ENCODE measurements around the gene GRK4.
"Not testable (repeated sequence)": the region's sequence is repeated elsewhere in the genome, so short reads cannot be mapped to it uniquely, and the experiment has no call there.

Gene GRK4

DNA sequence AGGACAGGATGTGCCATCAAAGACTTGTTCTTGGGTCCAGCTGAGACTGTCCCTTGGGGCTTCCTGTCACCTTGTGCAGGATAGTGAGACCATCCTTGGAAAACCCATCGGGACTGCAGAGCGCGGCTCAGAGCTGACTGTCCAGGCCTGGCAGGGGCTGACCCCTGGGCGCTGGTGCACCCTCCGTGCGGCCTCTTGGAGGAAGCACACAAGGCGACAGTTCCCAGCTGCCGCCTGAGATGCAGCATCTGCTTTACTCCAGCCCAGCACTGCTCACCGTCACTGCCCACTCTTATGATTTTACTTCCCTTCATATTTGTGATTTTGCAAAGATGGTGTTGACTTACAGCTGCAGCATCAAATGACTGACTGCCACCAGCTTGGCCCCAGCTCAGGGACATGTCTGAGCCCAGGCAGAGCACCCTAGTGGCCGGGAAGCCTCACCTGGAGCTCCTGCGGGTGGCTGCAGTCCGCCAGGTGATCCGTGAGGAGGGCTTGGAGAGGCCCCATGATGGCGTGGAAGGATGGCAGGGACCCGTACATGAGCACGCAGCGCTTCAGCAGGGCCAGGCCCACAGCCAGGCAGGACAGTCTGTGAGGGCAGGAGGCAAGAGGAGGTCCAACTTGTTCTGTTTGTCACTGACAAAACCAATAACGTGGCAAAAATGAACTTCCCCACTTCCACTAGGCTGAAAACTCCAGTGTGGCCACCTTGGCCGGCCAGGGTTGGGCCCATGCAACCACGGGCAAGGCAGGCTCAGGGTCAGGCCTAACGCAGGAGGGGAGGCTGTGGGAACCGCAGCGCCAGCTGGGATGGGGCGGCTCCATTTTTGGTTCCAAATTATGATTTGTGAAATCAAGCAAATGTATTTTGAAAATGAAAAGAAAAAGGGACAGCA is 22.0 kb upstream of the GRK4 start:
- no peak for DNase-seq (ENCODE audit: low read depth in 2 of 2, low spot score in 1 of 2)

DNA sequence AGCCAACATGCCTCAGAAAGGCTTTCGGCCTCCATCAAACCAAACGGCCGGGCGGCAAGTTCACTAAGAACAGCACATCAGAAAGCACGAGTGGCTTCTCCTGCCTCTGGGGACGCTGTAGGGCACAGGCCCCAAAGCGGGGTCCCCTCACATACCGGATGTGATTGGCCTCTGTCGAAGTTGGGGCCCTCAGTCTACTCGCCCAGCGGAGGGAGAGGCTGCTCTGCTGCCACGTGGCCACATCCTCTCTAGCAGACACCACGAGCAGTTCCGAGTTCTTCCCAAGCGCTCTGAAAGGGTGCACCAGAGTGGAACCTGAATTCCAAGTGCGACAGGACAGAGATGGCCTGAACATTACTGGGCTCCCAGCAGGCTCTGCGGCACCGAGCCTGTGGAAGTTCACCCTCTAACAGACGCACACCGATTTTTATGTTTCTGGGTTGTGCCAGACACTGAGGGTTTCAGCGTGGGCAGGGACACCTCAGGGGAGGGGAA is 21.3 kb upstream of the GRK4 start:
- DNase-seq (ENCODE audit: low read depth in 2 of 2, low spot score in 1 of 2), result no peak

DNA sequence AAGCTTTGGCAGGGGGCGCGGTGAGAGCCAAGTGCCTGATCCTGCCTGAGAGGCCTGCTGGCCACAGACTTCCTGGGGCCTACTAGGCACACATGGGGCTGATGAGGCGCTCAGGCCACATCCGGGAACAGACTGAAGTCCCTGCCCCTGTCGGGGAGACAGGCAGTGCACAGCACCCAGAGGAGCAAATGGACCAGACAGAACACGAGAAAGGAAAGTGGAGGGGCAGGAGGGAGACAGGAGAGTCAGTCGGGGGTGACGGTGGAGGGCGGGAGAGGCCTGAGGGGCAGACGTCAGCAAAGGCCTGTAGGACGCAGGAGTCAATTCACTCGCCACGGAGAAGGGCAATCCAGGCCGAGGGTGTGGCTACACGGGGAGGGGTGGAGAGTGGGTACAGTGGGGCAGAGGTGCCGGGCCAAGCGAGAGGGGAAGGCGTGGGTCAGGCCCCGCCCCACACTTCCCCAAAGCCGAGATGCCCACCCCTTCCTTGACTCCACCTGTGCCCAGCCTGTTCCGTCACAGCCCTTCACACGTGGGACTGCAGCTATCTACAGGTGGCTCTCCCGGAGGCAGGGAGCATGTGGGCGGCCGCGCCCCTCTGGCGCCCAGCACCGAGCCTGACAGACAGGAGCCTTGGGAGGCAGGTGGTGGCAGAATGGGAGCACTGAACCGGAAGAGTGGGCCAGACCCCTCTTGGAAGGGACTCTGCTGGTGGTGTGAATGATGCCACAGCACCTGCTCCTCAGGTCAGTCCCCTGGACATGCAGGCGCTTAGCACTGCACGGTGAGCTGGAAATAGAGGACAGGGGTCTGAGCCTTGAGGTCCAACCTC is 20.6 kb upstream of the GRK4 start:
- DNase-seq (ENCODE audit: low read depth in 2 of 2, low spot score in 1 of 2), result no peak

DNA sequence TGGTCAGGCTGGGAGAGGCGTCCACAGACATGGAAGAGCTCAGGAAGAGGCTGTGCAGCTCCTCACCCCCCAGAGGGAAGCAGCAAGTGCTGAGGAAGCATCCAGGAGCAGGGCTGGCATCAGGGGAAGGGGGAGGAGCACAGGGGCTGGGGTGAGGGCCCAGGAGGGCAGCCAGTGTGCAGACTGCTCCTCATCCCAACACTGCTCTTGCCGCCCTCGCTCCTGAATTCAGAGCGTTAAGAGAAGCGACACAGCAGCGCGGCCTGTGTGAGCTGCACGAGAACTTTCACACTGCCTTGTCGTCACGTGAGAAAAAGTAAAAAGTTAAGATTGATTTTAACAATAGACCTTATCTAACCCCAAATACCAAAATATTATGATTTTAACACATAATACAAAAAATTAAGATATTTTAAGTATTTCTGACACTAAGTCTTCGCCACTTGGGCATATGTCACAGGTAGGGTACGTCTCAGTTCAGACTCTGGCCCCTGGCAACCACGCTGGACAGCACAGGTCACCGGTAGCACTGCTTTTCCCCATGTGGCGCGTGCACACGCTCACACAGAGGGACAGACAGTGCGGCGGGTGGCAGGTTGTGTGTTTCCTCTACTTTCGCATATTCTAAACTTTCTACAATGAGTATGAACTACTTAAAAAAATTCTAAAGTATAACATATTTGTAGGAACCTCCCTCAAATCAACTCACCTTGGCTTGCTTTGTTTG is 19.8 kb upstream of the GRK4 start:
- no peak for DNase-seq (ENCODE audit: low read depth in 2 of 2, low spot score in 1 of 2)

DNA sequence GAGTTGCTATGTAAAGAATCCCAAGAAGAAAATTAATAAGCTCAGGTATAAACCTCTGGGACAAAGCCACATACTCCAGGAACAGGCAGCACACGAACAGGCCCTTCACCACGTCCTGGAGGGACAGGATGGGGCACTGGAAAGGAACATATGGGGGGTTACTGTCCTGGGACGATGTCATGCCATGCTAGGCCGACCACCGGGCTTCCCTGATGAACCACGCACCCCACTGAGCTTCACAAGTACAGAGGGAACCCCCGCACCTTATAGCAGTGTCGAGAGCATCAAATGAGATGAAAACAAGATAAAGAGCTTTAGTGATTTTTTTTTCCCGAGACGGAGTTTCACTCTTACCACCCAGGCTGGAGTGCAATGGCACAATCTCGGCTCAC is 19.3 kb upstream of the GRK4 start:
- DNase-seq (ENCODE audit: low read depth in 2 of 2, low spot score in 1 of 2), result no peak

DNA sequence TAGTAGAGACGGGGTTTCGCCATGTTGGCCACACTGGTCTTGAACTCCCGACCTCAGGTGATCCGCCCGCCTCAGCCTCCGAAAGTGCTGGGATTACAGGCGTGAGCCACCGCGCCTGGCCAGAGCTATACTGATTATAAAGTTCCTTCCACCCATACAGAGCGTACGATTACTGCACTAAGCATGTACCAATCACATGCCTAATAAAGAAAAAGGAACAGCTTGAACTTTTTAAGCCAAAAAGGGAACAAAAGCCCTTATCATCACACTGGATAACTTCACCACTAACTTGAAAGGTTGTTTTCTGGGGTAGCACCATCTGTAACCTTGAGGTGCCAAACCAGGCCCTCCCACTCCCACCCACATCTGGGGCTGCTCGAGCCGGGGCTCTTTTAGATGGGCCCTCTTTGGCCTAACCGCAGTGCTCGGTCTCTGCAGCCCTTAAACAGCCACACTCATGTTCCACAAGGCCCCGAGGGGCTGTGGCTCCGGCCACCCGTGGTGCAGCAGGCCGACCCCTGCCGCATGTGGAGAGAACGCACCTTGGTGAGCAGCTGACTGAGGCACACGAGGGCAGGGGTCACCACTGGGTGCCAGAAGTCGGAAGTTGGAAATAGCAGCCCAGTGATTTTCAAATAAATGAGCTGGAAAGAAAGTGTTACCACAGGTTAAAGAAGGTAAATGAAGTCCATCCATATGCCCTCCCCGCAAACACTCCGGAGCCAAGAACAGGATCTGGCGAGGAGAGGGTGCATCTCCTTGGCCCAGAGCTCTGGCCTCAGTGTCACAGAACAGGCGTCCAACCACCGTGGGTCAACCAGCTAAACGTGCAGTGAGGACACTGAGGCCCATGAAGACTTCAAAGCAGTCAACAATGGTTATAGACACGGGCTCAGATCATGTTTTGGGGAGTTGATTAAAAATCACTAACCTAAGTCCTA is 18.5 kb upstream of the GRK4 start:
- no peak for DNase-seq (ENCODE audit: low read depth in 2 of 2, low spot score in 1 of 2)

DNA sequence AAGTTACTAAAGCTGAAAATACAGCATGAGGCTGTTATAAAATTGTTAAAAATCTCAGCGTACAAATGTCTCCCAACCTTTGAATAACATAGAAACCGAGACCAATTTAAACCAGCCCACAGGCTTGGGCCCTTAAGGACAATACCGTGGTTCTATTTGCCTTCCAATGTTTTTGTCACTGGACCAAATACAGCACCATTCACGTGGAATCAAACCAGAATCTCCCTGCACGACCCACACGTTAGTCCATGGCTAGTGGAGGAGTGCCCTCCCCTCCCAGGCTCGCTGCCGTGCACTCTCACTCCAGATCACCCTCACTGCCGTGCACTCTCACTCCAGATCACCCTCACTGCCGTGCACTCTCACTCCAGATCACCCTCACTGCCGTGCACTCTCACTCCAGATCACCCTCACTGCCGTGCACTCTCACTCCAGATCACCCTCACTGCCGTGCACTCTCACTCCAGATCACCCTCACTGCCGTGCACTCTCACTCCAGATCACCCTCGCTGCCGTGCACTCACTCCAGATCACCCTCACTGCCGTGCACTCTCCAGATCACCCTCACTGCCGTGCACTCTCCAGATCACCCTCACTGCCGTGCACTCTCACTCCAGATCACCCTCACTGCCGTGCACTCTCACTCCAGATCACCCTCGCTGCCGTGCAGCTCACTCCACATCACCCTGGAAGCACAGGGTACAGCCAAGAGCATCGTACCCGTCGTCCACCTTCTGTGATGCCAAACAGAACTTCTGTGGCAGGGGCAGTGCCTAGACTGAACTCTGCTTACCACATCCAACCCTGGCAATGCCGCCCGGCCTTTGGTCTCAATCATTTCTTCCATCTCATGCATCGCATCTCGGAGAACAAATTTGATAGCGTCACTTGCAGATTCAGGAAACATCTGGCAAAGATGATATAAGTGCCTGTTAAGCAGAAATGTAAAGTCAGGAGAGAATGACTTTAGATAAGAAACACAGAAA is 17.5 kb upstream of the GRK4 start:
- DNase-seq (ENCODE audit: low read depth in 2 of 2, low spot score in 1 of 2), result not testable (repeated sequence)

DNA sequence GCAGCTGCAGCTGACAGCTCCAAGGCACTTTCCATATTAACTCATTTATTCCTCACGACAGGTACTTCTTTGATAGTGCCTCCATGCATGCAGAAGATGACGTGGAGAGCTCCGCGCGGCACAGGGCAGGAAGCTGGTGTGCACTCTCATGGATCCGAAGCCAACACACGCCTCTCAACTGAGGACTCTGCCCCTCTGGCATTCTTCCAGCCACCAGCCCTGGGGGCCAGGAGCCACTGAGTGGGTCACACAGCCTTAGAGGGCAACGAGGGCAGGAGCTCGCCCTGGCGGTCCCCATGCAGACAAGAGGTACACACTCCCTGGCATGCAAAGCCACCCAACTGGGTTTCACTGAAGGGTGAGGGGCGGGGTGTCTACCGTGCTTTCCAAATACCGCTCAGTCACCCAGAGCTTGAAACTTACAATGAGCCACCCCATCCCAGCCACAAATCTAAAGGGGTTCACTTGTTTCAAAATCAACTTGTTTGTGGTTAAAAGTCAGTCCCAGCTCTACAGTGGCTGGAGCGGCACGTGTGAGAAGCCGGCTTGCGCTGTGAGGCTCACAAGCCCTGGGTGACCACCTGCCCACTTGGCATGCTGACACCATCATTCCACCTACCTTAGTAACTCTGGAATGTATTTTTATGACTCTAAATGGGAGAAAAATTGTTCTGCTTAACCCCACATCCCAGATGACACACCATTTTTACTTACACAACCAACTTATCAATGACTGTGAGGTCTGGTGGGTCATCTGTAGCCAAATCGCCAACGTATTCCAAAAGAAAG is 16.4 kb upstream of the GRK4 start:
- no peak for DNase-seq (ENCODE audit: low read depth in 2 of 2, low spot score in 1 of 2)

DNA sequence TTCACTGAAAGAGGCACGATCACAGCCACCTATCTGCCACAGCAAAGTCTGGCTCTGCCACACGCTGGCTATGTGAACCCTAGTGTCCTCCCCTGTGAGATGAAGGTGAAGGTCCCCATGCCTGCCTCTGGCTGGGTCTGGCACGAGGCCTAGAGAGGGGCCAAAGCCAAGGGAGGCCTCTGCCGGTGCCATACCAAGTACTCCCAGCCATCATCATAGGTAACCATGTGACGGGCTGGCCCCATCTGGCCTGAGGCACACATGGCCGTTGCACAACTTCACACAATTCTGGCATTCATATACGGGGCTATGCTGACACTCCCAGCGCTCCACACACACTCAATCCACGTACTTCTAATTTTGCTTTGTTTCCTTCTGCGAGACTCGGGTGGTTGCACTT is 15.4 kb upstream of the GRK4 start:
- no peak for DNase-seq (ENCODE audit: low read depth in 2 of 2, low spot score in 1 of 2)

DNA sequence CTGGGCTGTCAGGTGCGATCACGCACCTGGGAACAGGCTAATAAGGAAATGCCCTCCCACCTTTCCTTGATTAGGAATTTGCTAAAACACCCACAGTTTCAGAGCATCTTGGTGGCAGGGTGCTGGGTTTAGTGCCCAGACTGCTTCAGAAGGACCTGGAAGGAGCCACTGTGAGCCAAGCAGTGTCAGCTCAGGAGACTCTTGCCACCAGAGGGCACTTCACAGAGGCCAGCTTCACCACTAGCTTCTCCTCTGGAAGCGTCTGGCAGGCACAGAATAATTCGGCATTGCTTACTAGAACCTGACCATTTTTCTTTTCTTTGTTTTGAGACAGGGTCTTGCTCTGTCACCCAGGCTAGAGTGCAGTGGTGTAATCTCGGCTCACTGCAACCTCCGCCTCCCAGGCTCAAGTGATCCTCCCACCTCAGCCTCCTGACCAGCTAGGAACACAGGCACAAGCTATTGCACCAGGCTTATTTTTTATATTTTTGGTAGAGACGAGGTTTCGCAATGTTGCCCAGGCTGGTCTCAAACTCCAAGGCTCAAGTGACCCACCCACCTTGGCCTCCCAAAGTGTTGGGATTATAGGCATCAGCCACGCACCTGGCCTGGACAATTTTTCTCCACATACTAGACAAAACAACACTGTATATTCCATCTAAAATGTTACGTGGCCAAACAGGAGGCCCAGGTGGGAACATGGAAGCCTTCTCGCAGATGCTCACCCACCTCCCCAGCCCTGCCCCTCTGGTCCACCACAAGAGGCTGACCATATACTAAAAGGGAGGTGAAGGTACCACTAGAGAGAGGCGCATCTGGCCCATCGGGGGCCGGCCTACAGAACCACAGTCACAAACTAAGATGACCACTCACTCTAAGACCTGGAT is 14.2 kb upstream of the GRK4 start:
- no peak for DNase-seq (ENCODE audit: low read depth in 2 of 2, low spot score in 1 of 2)

DNA sequence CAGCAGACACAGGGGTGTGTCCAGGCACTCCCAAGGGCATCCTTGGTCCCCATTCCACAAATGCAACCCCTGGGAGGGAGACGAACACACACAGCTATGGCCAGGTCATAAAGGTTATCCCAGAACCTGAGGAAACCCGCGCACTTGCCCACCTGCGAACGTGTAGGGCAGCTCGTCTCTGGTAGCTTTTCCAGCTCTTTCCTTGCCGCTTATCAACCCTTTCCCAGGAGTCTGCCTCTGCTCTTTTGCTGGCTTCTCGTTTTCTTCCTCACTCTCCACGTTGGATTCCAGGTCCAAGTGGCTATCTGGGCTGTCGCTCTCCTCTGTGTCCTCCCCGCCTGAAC is 13.6 kb upstream of the GRK4 start:
- DNase-seq (ENCODE audit: low read depth in 2 of 2, low spot score in 1 of 2), result no peak

DNA sequence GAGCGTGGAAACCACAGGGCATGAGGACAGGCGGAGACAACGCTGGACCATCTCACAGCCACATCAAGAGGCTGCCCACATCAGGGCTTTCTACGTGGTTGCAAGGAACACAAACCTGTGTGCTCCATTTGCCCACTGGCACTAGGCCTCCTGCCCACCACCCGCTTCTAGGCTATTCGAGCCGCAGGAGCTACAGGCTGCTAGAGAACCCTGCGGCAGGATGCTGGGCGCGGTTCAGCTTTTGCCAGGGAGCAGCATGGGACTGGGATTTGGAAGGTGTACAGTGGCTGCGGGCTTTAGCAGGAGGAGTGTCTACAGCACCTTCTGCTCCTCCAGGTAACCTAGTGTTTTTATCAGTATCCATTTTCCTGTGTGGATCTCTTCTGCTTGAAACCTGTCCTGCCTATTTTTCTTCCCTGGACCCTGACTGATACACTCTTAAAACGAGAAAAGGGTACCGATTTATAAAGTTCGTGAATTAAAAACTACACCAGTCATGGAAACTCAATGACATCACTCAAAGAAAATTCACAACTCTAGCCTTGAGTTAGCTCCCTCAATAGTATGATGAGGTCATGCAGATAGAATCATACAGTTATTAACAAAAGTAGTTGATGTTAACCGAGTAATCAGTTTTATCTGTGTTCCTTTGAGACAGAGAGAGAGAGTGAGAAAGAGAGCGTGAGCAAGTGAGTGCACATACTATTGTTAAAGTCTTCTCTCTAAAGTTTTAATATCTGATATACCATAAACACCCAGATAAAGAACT is 13.0 kb upstream of the GRK4 start:
- DNase-seq (ENCODE audit: low read depth in 2 of 2, low spot score in 1 of 2), result no peak

DNA sequence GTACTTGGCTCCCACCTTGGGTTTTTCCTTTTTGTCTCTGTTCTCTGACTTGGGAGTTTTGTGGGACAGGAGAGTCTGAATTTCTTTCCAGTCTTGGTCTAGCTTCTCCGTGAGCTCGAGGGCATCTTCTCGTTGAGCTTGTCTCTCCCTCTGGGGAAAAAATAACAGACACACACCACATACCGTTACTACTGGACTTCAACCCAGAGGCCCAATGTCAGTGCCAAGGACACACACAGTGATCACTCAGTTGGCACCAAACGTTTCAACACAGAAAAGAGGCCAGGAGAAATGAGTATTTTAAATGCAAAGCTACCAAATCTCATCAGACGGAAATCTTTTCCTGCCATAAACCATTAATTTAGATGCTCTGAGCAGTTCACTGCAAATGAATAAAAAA is 9.9 kb upstream of the GRK4 start:
- no peak for DNase-seq (ENCODE audit: low read depth in 2 of 2, low spot score in 1 of 2)

DNA sequence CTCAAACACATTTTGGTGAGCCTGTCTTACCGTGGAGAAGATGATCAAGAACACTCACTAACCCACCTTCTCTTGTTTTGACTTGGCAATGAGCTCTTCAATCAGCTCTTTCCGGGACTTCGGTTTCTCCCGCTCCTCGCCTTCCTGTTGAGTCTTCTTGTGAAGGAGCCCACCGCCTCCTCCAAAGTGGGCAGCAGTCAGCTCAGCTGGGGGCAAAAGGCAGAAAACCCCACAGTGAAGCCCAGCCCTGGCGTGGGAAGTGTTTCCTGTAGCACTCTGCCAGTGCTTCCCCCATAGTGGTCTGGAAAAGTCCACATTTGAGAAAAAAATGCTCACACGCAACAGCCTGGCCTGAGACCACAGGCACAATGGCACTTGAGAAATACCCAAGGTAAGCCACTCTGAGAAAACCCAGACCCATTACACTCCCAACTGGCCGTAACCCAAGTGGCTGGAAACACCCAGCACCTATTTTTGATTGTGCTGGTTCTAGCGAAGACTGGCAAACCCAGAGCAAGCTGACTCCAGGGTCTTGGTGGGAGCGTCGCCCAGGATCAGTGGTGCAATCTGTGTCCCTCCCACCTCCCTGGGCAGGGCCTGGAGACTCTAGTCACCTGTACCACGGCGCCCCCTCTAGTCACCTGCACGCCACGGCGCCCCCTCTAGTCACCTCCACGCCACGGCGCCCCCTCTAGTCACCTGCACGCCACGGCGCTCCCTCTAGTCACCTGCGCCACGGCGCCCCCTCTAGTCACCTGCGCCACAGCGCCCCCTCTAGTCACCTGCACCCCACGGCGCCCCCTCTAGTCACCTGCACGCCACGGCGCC is 8.8 kb upstream of the GRK4 start:
- DNase-seq (ENCODE audit: low read depth in 2 of 2, low spot score in 1 of 2), result no peak

DNA sequence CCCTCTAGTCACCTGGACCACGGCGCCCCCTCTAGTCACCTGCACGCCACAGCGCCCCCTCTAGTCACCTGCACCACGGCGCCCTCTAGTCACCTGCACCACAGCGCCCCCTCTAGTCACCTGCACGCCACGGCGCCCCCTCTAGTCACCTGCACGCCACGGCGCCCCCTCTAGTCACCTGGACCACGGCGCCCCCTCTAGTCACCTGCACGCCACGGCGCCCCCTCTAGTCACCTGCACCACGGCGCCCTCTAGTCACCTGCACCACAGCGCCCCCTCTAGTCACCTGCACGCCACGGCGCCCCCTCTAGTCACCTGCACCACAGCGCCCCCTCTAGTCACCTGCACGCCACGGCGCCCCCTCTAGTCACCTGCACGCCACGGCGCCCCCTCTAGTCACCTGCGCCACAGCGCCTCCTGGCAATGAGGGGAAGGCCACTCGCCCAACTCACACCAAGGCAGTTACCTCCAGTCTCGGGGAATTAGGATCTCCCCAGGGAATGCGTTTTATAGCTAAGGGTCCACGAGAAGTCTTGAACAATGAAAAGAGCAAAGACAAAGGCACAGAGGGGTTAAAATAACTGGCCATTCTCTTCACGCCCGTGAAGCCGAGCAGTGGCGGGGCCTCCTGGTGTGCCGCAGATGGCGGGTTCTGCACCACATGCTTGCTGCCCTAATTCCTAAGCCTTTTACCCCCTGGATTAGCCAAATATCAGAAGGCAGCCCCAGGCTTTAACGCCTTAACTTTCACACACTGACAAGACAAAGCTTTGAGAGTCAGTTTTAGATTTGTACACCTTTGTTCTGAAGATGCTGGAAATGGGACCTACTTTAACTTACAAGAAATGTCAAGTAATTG is 8.0 kb upstream of the GRK4 start:
- not testable (repeated sequence) for DNase-seq (ENCODE audit: low read depth in 2 of 2, low spot score in 1 of 2)
